Erythroblast (primary cell): ENCODE data around the gene NME1.

Experiments used
- GATA1 ChIP-seq: IDR thresholded peaks from 2 replicates; pipeline ENCODE4 v1.6.1; 2011; ENCODE audit warnings: low read depth, mild to moderate bottlenecking, control low read depth, low read length, moderate library complexity
- POLR2A ChIP-seq: IDR thresholded peaks from 2 replicates; pipeline ENCODE4 v1.6.1; 2011; ENCODE audit warnings: mild to moderate bottlenecking, low read length

- no peak for TF ChIP-seq POLR2A
- no peak for TF ChIP-seq GATA1
Measured at GRCh38 chr17:51159604-51160003, 6.2 kb downstream of the NME1 start.
